WERI-Rb-1 (cell line): ENCODE data around the gene SLC25A44.

Experiments
- DNase-seq: peaks from one replicate; pipeline ENCODE4 v3.0.0-alpha.2; 2020
- H3K27ac ChIP-seq: fragments of 250-450 bp; sonication (Bioruptor Pico); 2 replicates; pipeline ENCODE4 v1.5.1; 2020; ENCODE audit warnings: mild to moderate bottlenecking, moderate library complexity
- H3K27me3 ChIP-seq: fragments of 250-450 bp; sonication (Bioruptor Pico); 2 replicates; pipeline ENCODE4 v1.5.1; 2021; ENCODE audit warnings: mild to moderate bottlenecking, low read depth, moderate library complexity; ENCODE audit not compliant: insufficient read depth, severe bottlenecking
- H3K36me3 ChIP-seq: fragments of 250-450 bp; sonication (Bioruptor Pico); 2 replicates; pipeline ENCODE4 v1.5.1; 2020; ENCODE audit warnings: mild to moderate bottlenecking, moderate library complexity
- H3K4me3 ChIP-seq: 2 replicates; pipeline ENCODE4 v1.5.1; 2011; ENCODE audit warnings: low read depth, mild to moderate bottlenecking, control low read depth, low read length
- H3K9me3 ChIP-seq: fragments of 250-450 bp; sonication (Bioruptor Pico); 2 replicates; pipeline ENCODE4 v1.5.1; 2021; ENCODE audit warnings: mild to moderate bottlenecking, moderate library complexity; ENCODE audit not compliant: severe bottlenecking
- TF ChIP-seq, protein P1 (sequence below): IDR thresholded peaks from 2 replicates; pipeline ENCODE4 v1.5.1; 2011; ENCODE audit warnings: low read depth, mild to moderate bottlenecking, control low read depth, inconsistent platforms, low read length

Gene SLC25A44, protein sequence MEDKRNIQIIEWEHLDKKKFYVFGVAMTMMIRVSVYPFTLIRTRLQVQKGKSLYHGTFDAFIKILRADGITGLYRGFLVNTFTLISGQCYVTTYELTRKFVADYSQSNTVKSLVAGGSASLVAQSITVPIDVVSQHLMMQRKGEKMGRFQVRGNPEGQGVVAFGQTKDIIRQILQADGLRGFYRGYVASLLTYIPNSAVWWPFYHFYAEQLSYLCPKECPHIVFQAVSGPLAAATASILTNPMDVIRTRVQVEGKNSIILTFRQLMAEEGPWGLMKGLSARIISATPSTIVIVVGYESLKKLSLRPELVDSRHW

DNA sequence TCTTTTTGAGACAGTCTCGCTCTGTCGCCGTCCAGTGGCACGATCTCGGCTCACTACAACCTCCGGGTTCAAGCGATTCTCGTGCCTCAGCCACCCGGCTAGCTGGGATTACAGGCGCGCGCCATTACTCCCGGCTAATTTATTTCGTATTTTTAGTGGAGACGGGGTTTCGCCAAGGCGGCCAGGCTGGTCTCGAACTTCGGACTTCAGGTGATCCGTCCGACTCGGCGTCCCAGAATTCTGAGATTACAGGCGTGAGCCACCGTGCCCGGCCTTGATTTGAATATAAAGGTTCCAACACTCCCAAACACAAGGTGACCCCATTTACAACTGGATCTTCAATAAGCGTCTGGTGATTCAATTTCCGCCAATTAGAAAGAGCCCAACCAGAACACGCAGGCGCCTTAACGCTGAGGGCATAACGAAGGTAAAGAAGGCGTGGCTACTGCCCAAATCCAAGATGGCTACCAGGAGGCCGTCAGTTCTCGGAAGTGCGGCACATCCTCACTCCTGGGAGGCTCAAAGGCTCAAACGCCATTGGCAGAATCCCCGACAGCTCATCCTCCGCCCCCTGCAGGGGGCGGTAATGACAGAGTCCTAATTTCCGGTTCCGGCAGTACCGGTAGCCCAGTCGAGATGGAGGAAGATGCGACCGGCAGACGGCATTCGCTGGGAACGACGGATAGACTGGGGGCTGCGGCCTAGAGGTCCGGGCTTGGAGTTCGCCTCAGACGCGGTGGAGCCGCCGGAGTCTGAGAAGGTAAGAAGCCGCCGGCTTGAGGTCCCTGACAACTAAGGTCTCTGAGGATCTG is at the start of gene SLC25A44:
SLC25A44 (plus strand) TSS at position 617 of the 812 bp plus-strand sequence. CDS start 5,744 bp downstream, outside the sequence.
- H3K27me3 ChIP-seq: no peaks in the 10 kb centered on the region
- peaks cover 24% of the 10 kb centered on the region for H3K36me3 ChIP-seq
- peak within 1 kb of the TSS; percentile 75 for H3K27ac ChIP-seq
- peaks cover 9% of the 10 kb centered on the region for H3K9me3 ChIP-seq
- DNase-seq: peak; percentile 100
- H3K4me3 ChIP-seq: peak within 1 kb of the TSS; percentile 88
- TF ChIP-seq, protein P1, sequence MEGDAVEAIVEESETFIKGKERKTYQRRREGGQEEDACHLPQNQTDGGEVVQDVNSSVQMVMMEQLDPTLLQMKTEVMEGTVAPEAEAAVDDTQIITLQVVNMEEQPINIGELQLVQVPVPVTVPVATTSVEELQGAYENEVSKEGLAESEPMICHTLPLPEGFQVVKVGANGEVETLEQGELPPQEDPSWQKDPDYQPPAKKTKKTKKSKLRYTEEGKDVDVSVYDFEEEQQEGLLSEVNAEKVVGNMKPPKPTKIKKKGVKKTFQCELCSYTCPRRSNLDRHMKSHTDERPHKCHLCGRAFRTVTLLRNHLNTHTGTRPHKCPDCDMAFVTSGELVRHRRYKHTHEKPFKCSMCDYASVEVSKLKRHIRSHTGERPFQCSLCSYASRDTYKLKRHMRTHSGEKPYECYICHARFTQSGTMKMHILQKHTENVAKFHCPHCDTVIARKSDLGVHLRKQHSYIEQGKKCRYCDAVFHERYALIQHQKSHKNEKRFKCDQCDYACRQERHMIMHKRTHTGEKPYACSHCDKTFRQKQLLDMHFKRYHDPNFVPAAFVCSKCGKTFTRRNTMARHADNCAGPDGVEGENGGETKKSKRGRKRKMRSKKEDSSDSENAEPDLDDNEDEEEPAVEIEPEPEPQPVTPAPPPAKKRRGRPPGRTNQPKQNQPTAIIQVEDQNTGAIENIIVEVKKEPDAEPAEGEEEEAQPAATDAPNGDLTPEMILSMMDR: peak; percentile 69

DNA sequence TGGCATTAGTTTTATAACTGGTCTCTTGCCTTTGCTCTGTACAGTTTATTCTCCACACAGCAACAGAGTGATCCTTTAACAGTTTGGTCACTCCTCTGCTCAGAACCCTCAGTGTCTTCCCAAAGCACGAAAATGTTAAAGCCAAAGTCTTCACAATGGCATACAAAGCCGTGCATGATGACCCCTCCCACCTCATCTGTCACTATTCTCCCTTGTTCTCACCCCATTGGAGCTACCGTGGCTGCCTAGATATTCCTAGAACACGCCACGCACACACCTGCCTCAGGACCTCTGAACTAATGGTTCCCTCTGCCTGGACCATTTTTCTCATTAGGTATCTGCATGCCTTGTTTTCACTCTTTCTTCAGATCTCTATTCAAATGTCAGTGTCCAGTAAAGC is 49.2 kb upstream of the SLC25A44 start:
- no peak for DNase-seq
- H3K4me3 ChIP-seq: no peak overlapping the region
- TF ChIP-seq, protein P1: no peak
- H3K9me3 ChIP-seq: no peaks in the 10 kb centered on the region
- H3K27ac ChIP-seq: no peak overlapping the region
- no peaks in the 10 kb centered on the region for H3K27me3 ChIP-seq
- 0 out of 2 replicates have a peak, but pooled peaks cover 3% of the 10 kb centered on the region for H3K36me3 ChIP-seq

DNA sequence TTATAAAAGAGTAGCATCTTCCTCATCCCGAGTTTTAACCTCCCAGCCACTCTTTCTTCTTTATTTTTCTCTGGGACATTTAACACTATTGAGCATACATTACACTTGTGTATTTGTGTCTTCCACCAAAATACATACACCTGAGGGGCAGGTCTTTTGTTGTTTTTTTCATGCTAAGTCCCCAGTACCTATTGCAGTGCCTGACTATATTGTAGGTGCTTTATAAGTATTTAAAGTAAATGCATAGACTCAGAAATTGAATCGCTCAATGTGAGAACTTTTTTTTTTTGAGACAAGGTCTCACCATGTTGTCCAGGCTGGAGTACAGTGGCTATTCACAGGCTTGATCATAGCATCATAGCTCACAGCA is 48.3 kb upstream of the SLC25A44 start:
- no peaks in the 10 kb centered on the region for H3K27me3 ChIP-seq
- H3K4me3 ChIP-seq: no peak overlapping the region
- no peak for DNase-seq
- TF ChIP-seq, protein P1: no peak
- no peaks in the 10 kb centered on the region for H3K9me3 ChIP-seq
- H3K36me3 ChIP-seq: no peaks in the 10 kb centered on the region
- no peak overlapping the region for H3K27ac ChIP-seq

DNA sequence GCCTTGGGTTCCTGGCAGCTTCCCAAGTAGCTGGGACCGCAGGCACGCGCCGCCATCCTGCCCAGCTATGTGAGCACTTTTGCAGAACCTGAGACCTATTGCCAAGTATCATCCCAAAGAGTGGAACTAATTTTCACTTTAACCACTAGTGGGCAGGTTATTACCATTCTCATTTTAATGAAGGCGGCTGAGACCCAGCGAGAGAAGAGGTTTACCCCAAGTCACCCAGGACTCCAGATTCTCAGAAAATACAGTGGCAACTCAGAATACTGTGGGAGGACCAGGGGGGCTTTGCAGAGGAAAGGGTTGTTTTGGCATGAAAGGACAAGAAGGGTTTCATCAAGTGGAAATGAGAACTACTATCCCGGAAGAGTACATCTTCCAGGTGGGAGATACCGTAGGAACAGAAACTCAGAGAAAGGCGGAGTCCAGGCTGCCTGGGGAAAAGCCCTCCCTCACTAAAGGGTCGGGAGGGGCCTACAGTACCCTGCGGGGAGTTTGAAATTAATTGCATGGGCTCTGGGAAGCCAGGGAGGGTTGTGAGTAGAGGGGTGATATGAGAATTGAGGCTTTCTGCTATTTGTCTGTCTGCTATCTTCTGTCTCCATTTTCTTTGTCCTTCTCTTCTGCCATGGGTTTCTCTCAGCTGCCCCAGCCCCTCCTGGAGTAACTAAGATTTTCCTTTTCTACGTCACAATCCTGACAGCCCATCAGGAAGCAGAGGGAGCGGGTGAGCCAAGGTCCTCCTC is 47.7 kb upstream of the SLC25A44 start:
- peak overlapping the region; percentile 45 for H3K27ac ChIP-seq
- H3K36me3 ChIP-seq: no peaks in the 10 kb centered on the region
- H3K27me3 ChIP-seq: no peaks in the 10 kb centered on the region
- DNase-seq: peak; percentile 70
- H3K4me3 ChIP-seq: peak overlapping the region; percentile 36
- TF ChIP-seq, protein P1: peak; percentile 88
- no peaks in the 10 kb centered on the region for H3K9me3 ChIP-seq

DNA sequence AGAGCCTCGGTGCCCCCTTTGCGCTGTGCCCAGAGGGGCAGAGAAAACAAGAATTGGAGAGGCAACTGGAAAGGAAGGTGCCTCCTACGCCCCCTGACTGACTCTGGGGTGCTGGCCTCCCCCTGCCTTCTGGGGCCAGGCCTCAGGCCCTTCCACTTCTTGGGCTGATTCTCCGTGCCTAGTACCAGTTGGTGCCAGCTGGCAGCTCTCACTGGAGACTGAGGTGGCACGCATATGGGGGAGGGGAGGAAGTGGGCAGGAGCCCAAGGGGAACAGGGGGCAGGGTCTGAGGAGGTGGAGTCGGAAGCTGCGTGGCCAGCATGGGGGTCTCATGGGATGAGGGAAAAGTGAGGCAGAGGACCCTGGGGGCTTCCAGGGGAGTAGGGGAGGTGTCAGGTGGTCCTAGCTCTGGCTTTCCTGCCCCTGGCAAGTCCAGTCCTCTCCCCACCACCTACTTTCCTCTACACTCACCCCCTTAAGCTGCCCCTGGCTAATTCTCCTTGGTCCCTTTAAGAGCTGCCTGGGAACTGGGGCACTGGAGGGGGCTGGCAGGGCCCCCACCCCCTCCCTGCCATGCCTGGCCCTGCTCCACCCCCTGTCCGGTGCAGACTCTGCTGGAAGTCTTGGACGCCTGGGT is 47.0 kb upstream of the SLC25A44 start:
- no peak for DNase-seq
- Histone ChIP-seq H3K27ac (peak overlapping the region; percentile 45), H3K27me3 (no peaks in the 10 kb centered on the region), H3K36me3 (no peaks in the 10 kb centered on the region), H3K9me3 (no peaks in the 10 kb centered on the region), H3K4me3 (no peak overlapping the region)
- TF ChIP-seq, protein P1: no peak
